Measurements from ENCODE around the gene BCCIP. TPM values are rescaled to one million over a fixed set of nuclear protein-coding genes. Genes with fewer than 3 reads are reported as not detected.

BCCIP gene
- total RNA-seq, 1 experiment from 2014 or later = 102 TPM

GRCh38 chr10:125812128-125812750 is 11.1 kb upstream of the BCCIP start (continued):
- TF ChIP-seq ZBTB43 (CRISPR knock-in tag; IDR thresholded peaks at IDR 0.05) (no peak), ZMAT4 (CRISPR knock-in tag; IDR thresholded peaks at IDR 0.05) (no peak), NFYB (CRISPR knock-in tag; conservative IDR thresholded peaks at IDR 0.05; ENCODE audit: low read depth) (no peak), ZNF232 (CRISPR knock-in tag; IDR thresholded peaks at IDR 0.05) (no peak), ETV6 (CRISPR knock-in tag; IDR thresholded peaks at IDR 0.05) (no peak), ZSCAN18 (CRISPR knock-in tag; IDR thresholded peaks at IDR 0.05) (no peak), GRHL2 (CRISPR knock-in tag; IDR thresholded peaks at IDR 0.05; ENCODE audit: insufficient replicate concordance, severe bottlenecking) (no peak), JUN (CRISPR knock-in tag; IDR thresholded peaks at IDR 0.05) (no peak), MYBL2 (CRISPR knock-in tag; IDR thresholded peaks at IDR 0.05) (no peak), PREB (CRISPR knock-in tag; IDR thresholded peaks at IDR 0.05; ENCODE audit: borderline replicate concordance) (no peak)

GRCh38 chr10:125815764-125816163 is 7.6 kb upstream of the BCCIP start:
- H3K36me3 Mint-ChIP-seq = peaks cover 20% of the 10 kb centered on the region

GRCh38 chr10:125816548-125816947 is 6.8 kb upstream of the BCCIP start:
- H3K36me3 Mint-ChIP-seq = peaks cover 16% of the 10 kb centered on the region; the same call in 1 of the 2 replicates
- TF ChIP-seq GTF2I (CRISPR knock-in tag; conservative IDR thresholded peaks at IDR 0.05) = no peak
- TF ChIP-seq TEAD4 (CRISPR knock-in tag; IDR thresholded peaks at IDR 0.05) = no peak
- TF ChIP-seq GABPB1 (CRISPR knock-in tag; IDR thresholded peaks at IDR 0.05) = no peak
- no peak for TF ChIP-seq ZNF396 (CRISPR knock-in tag; IDR thresholded peaks at IDR 0.05; ENCODE audit: borderline replicate concordance)
- no peak overlapping the region for H3K27ac Mint-ChIP-seq
- ATAC-seq (no peak), DNase-seq (ENCODE audit: low spot score) (no peak)
- no peaks in the 10 kb centered on the region for H3K4me1 Mint-ChIP-seq
- H3K4me3 Mint-ChIP-seq = no peak overlapping the region
- H3K27me3 Mint-ChIP-seq (ENCODE audit: low read depth) = no peaks in the 10 kb centered on the region
- no peaks in the 10 kb centered on the region for H3K9me3 Mint-ChIP-seq
- POLR2A ChIA-PET = no interaction called here
- CTCF ChIA-PET = no interaction called here

More at GRCh38 chr10:125815764-125816163, 7.6 kb upstream of the BCCIP start:
- no peaks in the 10 kb centered on the region for H3K27me3 Mint-ChIP-seq (ENCODE audit: low read depth)
- ChIA-PET POLR2A (no interaction called here), CTCF (no interaction called here)
- no peak for ATAC-seq
- no peaks in the 10 kb centered on the region for H3K4me1 Mint-ChIP-seq
- no peak overlapping the region for H3K27ac Mint-ChIP-seq
- no peak for TF ChIP-seq ZNF121 (CRISPR knock-in tag; IDR thresholded peaks at IDR 0.05)
- DNase-seq (ENCODE audit: low spot score) = no peak
- H3K4me3 Mint-ChIP-seq = no peak overlapping the region
- no peaks in the 10 kb centered on the region for H3K9me3 Mint-ChIP-seq

GRCh38 chr10:125817337-125817946 is 5.9 kb upstream of the BCCIP start:
- no peak for ATAC-seq
- Mint-ChIP-seq H3K4me1 (peaks cover 4% of the 10 kb centered on the region), H3K9me3 (no peaks in the 10 kb centered on the region), H3K27ac (no peak overlapping the region), H3K27me3 (ENCODE audit: low read depth) (no peaks in the 10 kb centered on the region), H3K36me3 (peaks cover 12% of the 10 kb centered on the region; the same call in 1 of the 2 replicates), H3K4me3 (no peak overlapping the region)
- CTCF ChIA-PET = interaction anchor here (0.6 kb wide), 1 partner anchor 962 kb away, joined by 3 read pairs; no protein-coding TSS in a partner anchor
- POLR2A ChIA-PET = no interaction called here
- DNase-seq (ENCODE audit: low spot score) = no peak
- no peak for TF ChIP-seq GTF2I (CRISPR knock-in tag; conservative IDR thresholded peaks at IDR 0.05)
- no peak for TF ChIP-seq E2F4 (CRISPR knock-in tag; IDR thresholded peaks at IDR 0.05; ENCODE audit: borderline replicate concordance, low read depth)
- TF ChIP-seq ZBTB21 (CRISPR knock-in tag; IDR thresholded peaks at IDR 0.05; ENCODE audit: borderline replicate concordance) = no peak
- no peak for TF ChIP-seq NR1H2 (CRISPR knock-in tag; IDR thresholded peaks at IDR 0.05)
- no peak for TF ChIP-seq ZBTB43 (CRISPR knock-in tag; IDR thresholded peaks at IDR 0.05)
- TF ChIP-seq ELF4 (CRISPR knock-in tag; IDR thresholded peaks at IDR 0.05; ENCODE audit: low read depth) = no peak
- no peak for TF ChIP-seq MYBL2 (CRISPR knock-in tag; IDR thresholded peaks at IDR 0.05)
- no peak for TF ChIP-seq ZNF281 (CRISPR knock-in tag; IDR thresholded peaks at IDR 0.05)

Data from WTC11 (cell line).